Spleen (tissue), 11 donors: ENCODE measurements around the gene SHANK3. TPM values are rescaled to one million over a fixed set of nuclear protein-coding genes. Genes with fewer than 3 reads are reported as not detected.

ENCODE experiments used
- DNase-seq: peaks from one replicate; pipeline ENCODE4 v3.0.0-alpha.2; 2020
- H3K27ac ChIP-seq, 8 donors: fragments of 200-600 bp; sonication (generic) in 7 of 8; 1 replicate in 4 of 8; 2 replicates in 4 of 8; pipeline versions ENCODE4 v1.5.0 to v1.8.0; 2016 to 2021; ENCODE audit warnings: inconsistent platforms in 4 of 8, mild to moderate bottlenecking in 4 of 8, moderate library complexity in 1 of 8
- H3K27me3 ChIP-seq, 7 donors: fragments of 200-600 bp; sonication (generic) in 6 of 7; replicated peaks in 1 of 7; 1 replicate in 4 of 7; 2 replicates in 3 of 7; pipeline versions ENCODE4 v1.5.0 to v1.8.0; 2016 to 2021; ENCODE audit warnings: inconsistent platforms in 3 of 7, mild to moderate bottlenecking in 1 of 7
- H3K36me3 ChIP-seq, 6 donors: fragments of 200-600 bp; sonication (generic) in 5 of 6; 1 replicate in 4 of 6; 2 replicates in 2 of 6; pipeline versions ENCODE4 v1.5.0 to v1.8.0; 2016 to 2021; ENCODE audit warnings: inconsistent platforms in 2 of 6
- H3K4me1 ChIP-seq, 6 donors: fragments of 200-600 bp; sonication (generic) in 5 of 6; 1 replicate in 3 of 6; 2 replicates in 3 of 6; pipeline versions ENCODE4 v1.5.0 to v1.8.0; 2016 to 2021; ENCODE audit warnings: inconsistent platforms in 3 of 6
- H3K4me3 ChIP-seq, 8 donors: fragments of 200-600 bp; sonication (generic) in 7 of 8; 1 replicate in 4 of 8; 2 replicates in 4 of 8; pipeline versions ENCODE4 v1.5.0 to v1.8.0; 2016 to 2021; ENCODE audit warnings: inconsistent platforms in 4 of 8, mild to moderate bottlenecking in 4 of 8, moderate library complexity in 2 of 8
- H3K9me3 ChIP-seq, 8 donors: fragments of 200-600 bp; sonication (generic) in 7 of 8; 1 replicate in 4 of 8; 2 replicates in 4 of 8; pipeline versions ENCODE4 v1.5.0 to v1.8.0; 2016 to 2021; ENCODE audit warnings: inconsistent platforms in 4 of 8
- CTCF ChIP-seq, 11 experiments: fragments of 200-600 bp in 7 of 11; fragments of 450-650 bp in 4 of 11; sonication (generic) in 4 of 11; IDR thresholded peaks in 8 of 11; conservative IDR thresholded peaks in 3 of 11; 1 replicate in 7 of 11; 2 replicates in 4 of 11; pipeline versions ENCODE4 v1.4.0 to v1.8.0; 2016 to 2021; ENCODE audit warnings: antibody characterized with exemption in 11 of 11, inconsistent platforms in 4 of 11, mild to moderate bottlenecking in 1 of 11
- POLR2A ChIP-seq, 3 donors: fragments of 450-650 bp; IDR thresholded peaks; one replicate each; pipeline ENCODE4 v1.5.1; 2017; ENCODE audit warnings: antibody characterized with exemption in 3 of 3, mild to moderate bottlenecking in 1 of 3
- POLR2AphosphoS5 ChIP-seq, 3 donors: sonication (generic); formaldehyde crosslinking; IDR thresholded peaks; one replicate each; pipeline ENCODE4 v1.5.1; 2017; ENCODE audit warnings: antibody characterized with exemption in 3 of 3
- WGBS, 5 donors: extraction: QIAGEN DNeasy Blood & Tissue Kit in 3 of 5; methylation state at CpG; one replicate each; pipeline versions ENCODE4 v1.1.5 to v1.1.7; 2013 to 2018; 5-methylcytosine and 5-hydroxymethylcytosine counted together
- intact Hi-C: fragments of 100-400 bp; cut with DNase I; formaldehyde crosslinking; loops from one replicate; pipeline ENCODE4 v1.15.0; 2023; ENCODE audit warnings: low total_unique reads
- polyA plus RNA-seq, 3 donors: library from polyadenylated mRNA; stranded (reverse); fragments of 200-250 nt; gene quantifications; one replicate each; pipeline ENCODE4 v1.2.1, GENCODE V29; 2013
- total RNA-seq, 7 donors: library from RNA; depleted of rRNA in 3 of 7; stranded (reverse); fragments of >200 nt in 3 of 7; fragmentation: NEBNext Ultra II Directional in 4 of 7; extraction: Animal tissue kit (Norgen Biotek cat#: 25700) in 4 of 7; gene quantifications; one replicate each; pipeline versions ENCODE4 v1.1.0 to v1.2.1, GENCODE V29; 2016 to 2021
- donor health status: healthy with polysubstance abuse.
- donor health status: DM: no; HTN: no; CAD: no; lungs with moderate emphysema.
- donor health status: DM: no; HTN: no; CAD: no.
- donor health status: Bipolar disorder and iron deficiency.
- donor health status: healthy.
- donor health status: DM: no; HTN: no; CAD: no.
- donor health status: DM: yes; HTN: yes; CAD: no.

The SHANK3 gene
- total and polyA plus RNA-seq, 10 donors, result 9.9 to 264 (median 86.3) TPM

GRCh38 chr22:50716290-50717024 lies 43.8 kb downstream of the SHANK3 start:
- Histone ChIP-seq H3K4me1 (peaks cover 0 to 85% (median 30%) of the 10 kb centered on the region in 6 donors), H3K9me3 (no peaks in the 10 kb centered on the region), H3K36me3 (peaks cover 0 to 48% (median 0%) of the 10 kb centered on the region in 6 donors), H3K27me3 (peaks cover 0 to 8% (median 0%) of the 10 kb centered on the region in 7 donors), H3K27ac (peak overlapping the region in 3 of 8 donors; percentile 5 to 74 (median 56)), H3K4me3 (no peak overlapping the region)
- TF ChIP-seq POLR2AphosphoS5 (IDR thresholded peaks at IDR 0.05) (peak in 1 of 3 donors; percentile 52), CTCF (IDR thresholded peaks at IDR 0.05 in 8 of 11, conservative IDR thresholded peaks at IDR 0.05 in 3 of 11) (no peak)
- WGBS, 5 donors, result 71 to 87% (median 78%) methylated on average over 13 of the region's 13 CpGs
- intact Hi-C loops, result no loop called here
- no peak for DNase-seq

- intact Hi-C loops, result no loop called here
- Histone ChIP-seq H3K36me3 (peaks cover 0 to 54% (median 0%) of the 10 kb centered on the region in 6 donors), H3K4me1 (peaks cover 0 to 85% (median 30%) of the 10 kb centered on the region in 6 donors)
Measured at GRCh38 chr22:50717709-50718351, 45.2 kb downstream of the SHANK3 start.

GRCh38 chr22:50718352-50718709 lies 45.7 kb downstream of the SHANK3 start:
- Histone ChIP-seq H3K27me3 (peaks cover 0 to 10% (median 0%) of the 10 kb centered on the region in 7 donors), H3K9me3 (no peaks in the 10 kb centered on the region), H3K27ac (no peak overlapping the region), H3K4me3 (no peak overlapping the region), H3K4me1 (peaks cover 0 to 85% (median 30%) of the 10 kb centered on the region in 6 donors), H3K36me3 (peaks cover 0 to 59% (median 0%) of the 10 kb centered on the region in 6 donors)
- intact Hi-C loops, result no loop called here
- WGBS, 5 donors, result 86 to 94% (median 90%) methylated on average over 10 of the region's 10 CpGs
- TF ChIP-seq CTCF (IDR thresholded peaks at IDR 0.05 in 8 of 11, conservative IDR thresholded peaks at IDR 0.05 in 3 of 11), result no peak
- TF ChIP-seq POLR2A (IDR thresholded peaks at IDR 0.05), result no peak
- no peak for TF ChIP-seq POLR2AphosphoS5 (IDR thresholded peaks at IDR 0.05)
- no peak for DNase-seq

More at GRCh38 chr22:50717709-50718351, 45.2 kb downstream of the SHANK3 start:
- H3K4me3 ChIP-seq, result no peak overlapping the region
- no peak for DNase-seq
- H3K27me3 ChIP-seq, result peaks cover 0 to 10% (median 0%) of the 10 kb centered on the region in 7 donors
- no peak overlapping the region for H3K27ac ChIP-seq
- TF ChIP-seq CTCF (IDR thresholded peaks at IDR 0.05 in 8 of 11, conservative IDR thresholded peaks at IDR 0.05 in 3 of 11), result no peak
- TF ChIP-seq POLR2AphosphoS5 (IDR thresholded peaks at IDR 0.05), result peak in 2 of 3 donors; percentile 40 to 52
- H3K9me3 ChIP-seq, result no peaks in the 10 kb centered on the region
- WGBS, 5 donors, result 77 to 83% (median 80%) methylated on average over 10 of the region's 10 CpGs

- H3K36me3 ChIP-seq, result peaks cover 0 to 67% (median 0%) of the 10 kb centered on the region in 6 donors
- H3K27ac ChIP-seq, result peak overlapping the region in 3 of 8 donors; percentile 15 to 46 (median 40)
- intact Hi-C loops, result no loop called here
- peaks cover 0 to 86% (median 37%) of the 10 kb centered on the region in 6 donors for H3K4me1 ChIP-seq
- no peaks in the 10 kb centered on the region for H3K9me3 ChIP-seq
- WGBS, 5 donors, result 60 to 92% (median 74%) methylated on average over 28 to 40 of the region's 40 CpGs
- H3K4me3 ChIP-seq, result peak overlapping the region in 1 of 8 donors; percentile 21
- peaks cover 0 to 10% (median 0%) of the 10 kb centered on the region in 7 donors for H3K27me3 ChIP-seq
- no peak for DNase-seq
- TF ChIP-seq POLR2A (IDR thresholded peaks at IDR 0.05), result no peak
- TF ChIP-seq POLR2AphosphoS5 (IDR thresholded peaks at IDR 0.05), result peak in 2 of 3 donors; percentile 27 to 58
- TF ChIP-seq CTCF (IDR thresholded peaks at IDR 0.05 in 8 of 11, conservative IDR thresholded peaks at IDR 0.05 in 3 of 11), result no peak
Measured at GRCh38 chr22:50719814-50720300, 47.2 kb downstream of the SHANK3 start.
